Measurements from ENCODE around the gene WWOX.
A peak's percentile ranks its signal among the peaks of the same experiment; 100 is the strongest.

Gene WWOX

DNA sequence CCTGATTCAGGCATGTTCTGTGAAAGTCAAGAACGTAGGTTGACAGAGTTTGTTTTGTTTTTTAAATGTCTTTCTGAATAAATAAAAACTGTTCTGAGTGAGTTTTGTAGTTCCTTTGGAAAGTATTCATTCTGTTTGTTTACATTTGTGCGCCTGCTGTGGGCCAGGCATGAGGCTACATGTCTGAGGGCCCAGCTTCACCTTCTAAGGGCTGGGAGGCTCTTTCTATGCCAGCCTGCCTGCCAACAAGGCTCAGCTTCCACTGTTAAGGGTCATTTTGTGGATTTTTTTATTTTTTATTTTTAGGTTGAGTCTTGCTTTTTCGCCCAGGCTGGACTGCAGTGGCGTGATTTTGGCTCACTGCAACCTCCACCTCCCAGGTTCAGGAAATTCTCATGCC, 6.1 kb downstream of the WWOX start:
- no peak for DNase-seq (ENCODE audit: low spot score)

DNA sequence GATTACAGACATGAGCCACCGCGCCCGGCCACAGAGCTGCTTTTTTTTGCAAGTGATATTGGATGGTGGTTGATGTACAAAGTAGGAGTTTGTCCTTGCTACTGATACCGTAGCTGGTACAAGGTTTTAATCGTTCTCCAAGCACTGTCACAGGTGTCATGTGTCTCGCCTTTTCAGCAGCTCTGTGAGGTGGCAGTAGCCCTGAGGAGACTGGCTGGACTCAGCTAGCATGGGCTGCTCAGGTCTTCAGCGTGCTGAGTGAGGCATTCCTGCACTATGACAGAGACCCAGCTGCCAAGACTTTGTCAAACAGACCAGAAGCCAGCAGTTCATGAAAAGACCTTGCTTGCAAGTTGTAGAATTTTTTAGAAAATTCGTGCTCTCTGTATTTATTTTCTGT, 7.2 kb downstream of the WWOX start:
- DNase-seq (ENCODE audit: low spot score): no peak

GRCh38 chr16:78108451-78108850, 9.0 kb downstream of the WWOX start:
- no peak for DNase-seq (ENCODE audit: low spot score)

GRCh38 chr16:78113258-78113657, 13.8 kb downstream of the WWOX start:
- no peak for DNase-seq (ENCODE audit: low spot score)

GRCh38 chr16:78115659-78116058, 16.2 kb downstream of the WWOX start:
- DNase-seq (ENCODE audit: low spot score): no peak

DNA sequence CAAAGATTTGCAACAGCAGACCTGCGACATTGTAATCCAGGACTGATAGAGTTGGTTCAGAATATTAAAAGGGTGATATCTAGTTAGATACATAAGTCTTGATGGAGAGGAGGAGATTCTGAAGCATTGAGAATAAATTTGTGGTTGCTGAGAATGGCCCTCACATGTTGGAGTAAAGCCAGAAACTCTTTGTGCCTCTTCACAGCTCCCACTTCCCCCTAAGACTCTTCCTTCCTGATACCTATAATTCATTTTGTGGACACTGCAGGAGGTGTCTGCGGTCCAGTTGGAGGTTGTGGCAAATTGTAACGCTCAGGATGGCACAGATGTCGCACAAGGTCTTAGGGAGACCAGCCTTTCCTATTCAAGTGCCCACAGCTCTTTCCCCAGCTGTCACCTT, 17.5 kb downstream of the WWOX start:
- DNase-seq (ENCODE audit: low spot score): no peak

GRCh38 chr16:78117391-78117790, 17.9 kb downstream of the WWOX start:
- no peak for DNase-seq (ENCODE audit: low spot score)

- DNase-seq (ENCODE audit: low spot score): no peak
These were observed 19.1 kb downstream of the WWOX start for GRCh38 chr16:78118469-78119025.

- DNase-seq (ENCODE audit: low spot score): peak; percentile 74
These were observed 23.4 kb downstream of the WWOX start for GRCh38 chr16:78122774-78123315.

- no peak for DNase-seq (ENCODE audit: low spot score)
These were observed 25.8 kb downstream of the WWOX start for GRCh38 chr16:78125112-78125844.

DNA sequence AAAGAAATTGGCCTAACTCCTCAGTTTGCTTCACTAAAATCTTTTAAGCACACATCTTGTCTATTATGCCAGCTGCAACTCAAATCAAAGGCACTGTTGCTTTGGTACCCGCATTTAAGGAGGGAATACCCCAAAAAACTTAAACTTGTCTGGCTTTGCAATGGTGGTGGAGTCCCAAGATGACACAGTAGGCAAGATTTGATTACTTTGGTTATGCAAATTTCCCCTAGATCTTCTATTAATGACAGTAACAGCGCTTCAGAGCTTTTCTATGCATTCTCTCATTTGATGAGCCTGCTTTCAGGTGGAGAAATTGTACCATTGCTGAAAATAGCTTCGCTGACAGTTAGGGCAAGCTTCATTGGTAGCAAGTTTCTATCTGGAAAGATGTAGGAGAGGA, 27.2 kb downstream of the WWOX start:
- no peak for DNase-seq (ENCODE audit: low spot score)

- no peak for DNase-seq (ENCODE audit: low spot score)
These were observed 27.7 kb downstream of the WWOX start for GRCh38 chr16:78127130-78127529.

GRCh38 chr16:78128913-78129312, 29.5 kb downstream of the WWOX start:
- DNase-seq (ENCODE audit: low spot score): no peak

- no peak for DNase-seq (ENCODE audit: low spot score)
These were observed 29.9 kb downstream of the WWOX start for GRCh38 chr16:78129349-78129748.

DNA sequence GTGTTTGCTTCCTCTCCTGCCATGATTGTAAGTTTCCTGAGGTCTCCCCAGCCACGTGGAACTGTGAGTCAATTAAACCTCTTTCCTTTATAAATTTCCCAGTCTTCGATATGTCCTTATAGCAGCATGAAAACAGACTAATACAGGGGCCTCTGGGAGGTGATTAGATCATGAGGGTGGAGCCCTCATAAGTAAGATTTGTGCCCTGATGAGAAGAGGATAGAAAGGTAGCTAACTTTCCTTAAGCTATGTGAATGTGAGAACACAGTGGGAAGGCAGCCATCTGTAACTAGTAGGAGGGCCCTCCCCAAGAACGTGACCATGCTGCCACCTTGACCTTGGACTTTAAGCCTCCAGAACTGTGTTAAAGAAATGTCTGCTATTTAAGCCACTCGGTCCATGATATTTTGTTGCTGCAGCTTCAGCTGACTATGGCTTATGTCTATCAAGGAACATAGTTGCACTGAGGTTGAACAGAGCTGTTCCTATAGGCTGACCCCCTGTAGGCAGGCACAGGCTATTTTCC, 30.7 kb downstream of the WWOX start:
- no peak for DNase-seq (ENCODE audit: low spot score)

DNA sequence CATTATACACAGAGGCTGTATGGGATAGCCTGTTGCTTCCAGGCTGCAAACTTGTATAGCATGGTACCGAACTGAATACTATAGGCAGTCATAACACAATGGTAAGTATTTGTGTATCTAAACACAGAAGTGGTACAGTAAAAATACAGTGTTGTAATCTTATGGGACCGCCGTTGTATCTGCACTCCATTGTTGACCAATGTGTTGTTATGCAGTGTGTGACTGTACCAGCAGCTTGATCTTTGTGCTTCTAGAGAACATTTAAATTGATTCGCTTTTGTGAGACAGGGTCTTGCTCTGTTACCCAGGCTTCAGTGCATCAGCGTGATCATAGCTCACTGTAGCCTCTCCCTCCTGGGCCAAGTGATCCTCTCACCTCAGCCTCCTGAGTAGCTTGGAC, 31.5 kb downstream of the WWOX start:
- no peak for DNase-seq (ENCODE audit: low spot score)

- DNase-seq (ENCODE audit: low spot score): no peak
These were observed 34.5 kb downstream of the WWOX start for GRCh38 chr16:78133919-78134318.

GRCh38 chr16:78134944-78135619, 35.6 kb downstream of the WWOX start:
- DNase-seq (ENCODE audit: low spot score): no peak

- DNase-seq (ENCODE audit: low spot score): no peak
These were observed 37.7 kb downstream of the WWOX start for GRCh38 chr16:78137179-78137578.

DNA sequence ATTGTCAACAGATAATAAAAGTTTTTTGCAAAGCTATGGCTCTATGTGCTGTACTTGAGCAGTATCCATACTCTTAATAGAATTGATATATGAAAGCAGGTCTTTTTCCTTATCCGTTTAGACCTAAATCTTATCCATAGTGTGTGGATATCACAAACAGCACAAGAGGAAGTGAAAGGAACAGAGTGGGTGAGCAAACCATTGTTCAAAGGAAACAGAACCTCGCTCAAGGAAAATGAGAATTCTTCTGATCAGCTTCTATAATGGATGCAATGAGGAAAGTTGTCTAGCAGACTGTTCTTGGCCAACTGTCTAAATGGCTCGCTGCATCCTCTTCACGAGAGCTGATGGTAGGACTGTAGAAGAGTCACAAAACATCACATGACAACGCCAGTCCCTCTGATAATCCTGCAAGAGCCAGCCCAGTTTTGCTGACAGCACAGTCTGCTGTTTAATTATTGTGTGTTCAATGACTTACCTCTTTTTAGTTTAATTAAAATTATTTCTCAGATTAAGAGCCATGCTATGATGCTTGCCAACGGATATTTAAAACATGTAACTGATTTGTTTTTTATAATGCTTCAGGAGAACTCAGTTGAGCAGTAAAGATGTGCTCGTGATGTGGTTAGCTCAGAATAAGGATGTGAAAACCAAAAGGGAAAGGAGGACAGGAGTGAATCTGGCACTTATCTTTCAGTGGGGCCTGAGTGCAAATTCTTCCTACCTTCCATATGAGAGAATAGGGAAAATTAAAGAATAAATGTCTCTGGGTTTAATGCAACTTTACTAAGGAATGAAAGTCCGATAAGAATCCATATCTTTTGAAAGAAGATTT, 38.5 kb downstream of the WWOX start:
- DNase-seq (ENCODE audit: low spot score): no peak

DNA sequence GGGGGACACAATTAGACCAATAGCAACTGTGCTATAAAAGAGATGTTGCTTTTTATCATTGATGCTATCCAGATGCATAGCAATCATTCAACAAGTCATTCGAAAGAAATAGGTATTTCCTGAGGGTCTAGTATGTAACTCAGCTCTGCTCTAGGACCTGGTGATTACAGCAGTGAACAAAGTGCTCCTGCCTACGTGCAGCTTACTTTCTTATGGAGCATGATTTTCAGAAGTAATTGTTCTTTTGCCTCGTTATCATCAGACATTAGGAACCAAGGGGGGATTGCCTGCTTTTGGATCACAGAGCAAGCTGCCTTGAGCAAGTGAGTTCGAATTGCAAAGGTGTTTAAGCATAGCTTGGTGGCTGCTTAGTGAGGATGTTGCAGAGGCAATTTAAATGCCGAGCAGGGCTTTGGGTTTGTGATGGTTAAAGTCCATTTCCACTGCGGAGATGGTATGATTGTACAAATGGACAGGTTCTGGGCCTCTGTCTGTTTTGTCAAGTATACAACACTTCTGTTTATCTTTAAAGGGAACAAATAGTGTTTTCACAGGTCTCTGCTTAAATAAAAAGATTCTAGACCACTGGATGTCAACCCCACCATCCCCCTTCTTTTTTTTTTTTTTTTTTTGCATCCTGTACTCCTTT, 41.5 kb downstream of the WWOX start:
- DNase-seq (ENCODE audit: low spot score): no peak

- DNase-seq (ENCODE audit: low spot score): no peak
These were observed 43.3 kb downstream of the WWOX start for GRCh38 chr16:78142788-78143187.

Data from kidney tubule cell (primary cell).